Keratinocyte (primary cell): ENCODE results near the gene PTPRR.

Source experiments
- CTCF ChIP-seq, 3 experiments: IDR thresholded peaks in 1 of 3; conservative IDR thresholded peaks in 1 of 3; optimal IDR thresholded peaks in 1 of 3; 2 replicates in 2 of 3; 3 replicates in 1 of 3; pipeline versions ENCODE3 to v1.5.1; 2011; ENCODE audit warnings: low read length in 3 of 3, mild to moderate bottlenecking in 3 of 3, moderate library complexity in 2 of 3, control low read depth in 1 of 3, inconsistent platforms in 1 of 3; ENCODE audit not compliant: insufficient read depth in 2 of 3; ENCODE audit errors: extremely low read depth in 1 of 3
- EZH2 ChIP-seq: IDR thresholded peaks from one replicate; pipeline ENCODE4 v1.6.1; 2012; ENCODE audit warnings: inconsistent platforms, mild to moderate bottlenecking, low read length, moderate library complexity

GRCh38 chr12:70880744-70881143 lies 39.8 kb downstream of the PTPRR start:
- TF ChIP-seq EZH2 (no peak), CTCF (optimal IDR thresholded peaks at IDR 0.05 in 1 of 3, IDR thresholded peaks at IDR 0.05 in 1 of 3, conservative IDR thresholded peaks at IDR 0.05 in 1 of 3; ENCODE audit: extremely low read depth in 1 of 3, insufficient read depth in 2 of 3, low read length in 3 of 3) (no peak)
